B cell (primary cell): ENCODE results near the gene CCDC87. TPM values are rescaled to one million over a fixed set of nuclear protein-coding genes. Genes with fewer than 3 reads are reported as not detected.
A peak's percentile ranks its signal among the peaks of the same experiment; 100 is the strongest.

Source experiments
- ATAC-seq: fragments of 200-7000 bp; cut with Tn5 transposase; one replicate; pipeline ENCODE4 v1.10.0; 2021; ENCODE audit warnings: low read depth, mild to moderate bottlenecking, moderate number of reproducible peaks, moderate library complexity
- CTCF ChIA-PET: fragments of 350-600 bp; sonication (Branson Sonifier 250); formaldehyde crosslinking; loops from one replicate; lab custom pipeline; 2021; ENCODE audit warnings: antibody characterized with exemption, inconsistent platforms; lab: Charles Lee
- POLR2A ChIA-PET: fragments of 350-600 bp; sonication (Branson Sonifier 250); formaldehyde crosslinking; loops from one replicate; lab custom pipeline; 2021; ENCODE audit warnings: antibody characterized with exemption; lab: Charles Lee
- DNase-seq: peaks from one replicate; pipeline ENCODE4 v3.0.0; 2013
- H2AFZ ChIP-seq: 2 replicates; pipeline ENCODE4 v1.6.1; 2012; ENCODE audit warnings: mild to moderate bottlenecking, low read depth, low read length; ENCODE audit not compliant: insufficient read depth, poor library complexity, severe bottlenecking
- H3K27ac ChIP-seq, 2 donors: 1 replicate in 1 of 2; 2 replicates in 1 of 2; pipeline ENCODE4 v1.5.1; 2012 to 2013; ENCODE audit warnings: low read length in 2 of 2, mild to moderate bottlenecking in 2 of 2, moderate library complexity in 1 of 2
- H3K27me3 ChIP-seq, 4 experiments: fragments of 200-600 bp in 1 of 4; sonication (generic) in 1 of 4; replicated peaks in 1 of 4; 1 replicate in 2 of 4; 2 replicates in 2 of 4; pipeline versions ENCODE4 v1.6.1 to v1.7.0; 2013 to 2016; ENCODE audit warnings: low read length in 3 of 4, mild to moderate bottlenecking in 2 of 4, mixed read lengths in 1 of 4, moderate library complexity in 1 of 4; ENCODE audit not compliant: insufficient read depth in 4 of 4, control insufficient read depth in 3 of 4; ENCODE audit errors: control extremely low read depth in 1 of 4
- H3K36me3 ChIP-seq, 2 experiments: replicated peaks in 1 of 2; 1 replicate in 1 of 2; 2 replicates in 1 of 2; pipeline versions ENCODE4 v1.6.1 to v1.7.1; 2013; ENCODE audit warnings: low read length in 1 of 2; ENCODE audit not compliant: insufficient read depth in 2 of 2, control insufficient read depth in 1 of 2; ENCODE audit errors: control extremely low read depth in 1 of 2, extremely low read depth in 1 of 2
- H3K4me1 ChIP-seq, 2 donors: fragments of 200-600 bp in 1 of 2; sonication (generic) in 1 of 2; 1 replicate in 1 of 2; 2 replicates in 1 of 2; pipeline versions ENCODE4 v1.5.1 to v1.6.1; 2013 to 2017; ENCODE audit warnings: low read length in 2 of 2; ENCODE audit not compliant: control insufficient read depth in 2 of 2, insufficient read depth in 2 of 2
- H3K4me2 ChIP-seq: replicated peaks from 2 replicates; pipeline ENCODE3; 2012; ENCODE audit warnings: mild to moderate bottlenecking, low read depth, low read length; ENCODE audit not compliant: poor library complexity, severe bottlenecking
- H3K4me3 ChIP-seq, 5 experiments: fragments of 200-600 bp in 1 of 5; sonication (generic) in 1 of 5; 1 replicate in 3 of 5; 2 replicates in 2 of 5; pipeline versions ENCODE4 v1.5.1 to v1.7.0; 2011 to 2016; ENCODE audit warnings: low read length in 4 of 5, mild to moderate bottlenecking in 4 of 5, low read depth in 2 of 5, control low read depth in 1 of 5, moderate library complexity in 1 of 5; ENCODE audit not compliant: insufficient read depth in 1 of 5; ENCODE audit errors: control extremely low read depth in 1 of 5, extremely low read depth in 1 of 5
- H3K79me2 ChIP-seq: fragments of 200-600 bp; sonication (generic); one replicate; pipeline ENCODE4 v1.6.0; 2016; ENCODE audit warnings: low read length; ENCODE audit not compliant: control insufficient read depth, insufficient read depth
- H3K9ac ChIP-seq: fragments of 200-600 bp; sonication (generic); 2 replicates; pipeline ENCODE4 v1.6.1; 2017; ENCODE audit warnings: mild to moderate bottlenecking, low read length, moderate library complexity
- H3K9me3 ChIP-seq, 3 donors: one replicate each; pipeline versions ENCODE4 v1.6.1 to v1.7.1; 2013; ENCODE audit warnings: low read length in 2 of 3; ENCODE audit not compliant: control insufficient read depth in 2 of 3, insufficient read depth in 1 of 3; ENCODE audit errors: control extremely low read depth in 1 of 3
- H4K20me1 ChIP-seq: 2 replicates; pipeline ENCODE4 v1.6.0; 2012; ENCODE audit warnings: mild to moderate bottlenecking, low read length; ENCODE audit not compliant: insufficient read depth, control insufficient read depth, poor library complexity, severe bottlenecking
- H3K27ac Mint-ChIP-seq: one replicate; pipeline ENCODE4 v1.8.0; 2021; ENCODE audit warnings: mixed read lengths
- H3K27me3 Mint-ChIP-seq: one replicate; pipeline ENCODE4 v1.8.0; 2021; ENCODE audit warnings: mixed read lengths
- H3K4me1 Mint-ChIP-seq: one replicate; pipeline ENCODE4 v1.8.0; 2021; ENCODE audit warnings: mixed read lengths
- H3K4me3 Mint-ChIP-seq: one replicate; pipeline ENCODE4 v1.8.0; 2021; ENCODE audit warnings: mixed read lengths
- H3K9me3 Mint-ChIP-seq: one replicate; pipeline ENCODE4 v1.8.0; 2022; ENCODE audit warnings: mixed read lengths; ENCODE audit not compliant: insufficient read depth
- EZH2 ChIP-seq: IDR thresholded peaks from 2 replicates; pipeline ENCODE4 v1.6.1; 2012; ENCODE audit warnings: borderline replicate concordance, low read depth, mild to moderate bottlenecking, moderate library complexity, low read length; ENCODE audit not compliant: insufficient read depth, poor library complexity, severe bottlenecking
- WGBS: methylation state at CpG from one replicate; pipeline ENCODE4 v1.1.5; 2013; ENCODE audit warnings: missing lambda C conversion rate; ENCODE audit not compliant: insufficient coverage; 5-methylcytosine and 5-hydroxymethylcytosine counted together
- intact Hi-C: fragments of 100-400 bp; cut with micrococcal nuclease; formaldehyde crosslinking; loops from one replicate; pipeline ENCODE4 v1.10.0; 2022
- polyA plus RNA-seq: library from polyadenylated mRNA; depleted of rRNA; stranded (reverse); fragments of >200 nt; gene quantifications from 2 replicates; pipeline ENCODE4 v1.2.3, GENCODE V29; 2012
- total RNA-seq, 2 donors: library from RNA; stranded (reverse); fragments of 120-200 nt in 1 of 2; gene quantifications; 1 replicate in 1 of 2; 2 replicates in 1 of 2; pipeline versions ENCODE4 v1.2.3 to v1.2.4, GENCODE V29; 2013 to 2022
- TF ChIP-seq, protein P1 (sequence below): fragments of 200-600 bp; IDR thresholded peaks from one replicate; pipeline ENCODE4 v1.8.0; 2022; ENCODE audit warnings: antibody characterized with exemption, mild to moderate bottlenecking

Gene CCDC87
- total and polyA plus RNA-seq, 2 donors (not counting 1 experiment from before 2014, with no cell fraction given) = 0.39 TPM; not detected in 1

DNA sequence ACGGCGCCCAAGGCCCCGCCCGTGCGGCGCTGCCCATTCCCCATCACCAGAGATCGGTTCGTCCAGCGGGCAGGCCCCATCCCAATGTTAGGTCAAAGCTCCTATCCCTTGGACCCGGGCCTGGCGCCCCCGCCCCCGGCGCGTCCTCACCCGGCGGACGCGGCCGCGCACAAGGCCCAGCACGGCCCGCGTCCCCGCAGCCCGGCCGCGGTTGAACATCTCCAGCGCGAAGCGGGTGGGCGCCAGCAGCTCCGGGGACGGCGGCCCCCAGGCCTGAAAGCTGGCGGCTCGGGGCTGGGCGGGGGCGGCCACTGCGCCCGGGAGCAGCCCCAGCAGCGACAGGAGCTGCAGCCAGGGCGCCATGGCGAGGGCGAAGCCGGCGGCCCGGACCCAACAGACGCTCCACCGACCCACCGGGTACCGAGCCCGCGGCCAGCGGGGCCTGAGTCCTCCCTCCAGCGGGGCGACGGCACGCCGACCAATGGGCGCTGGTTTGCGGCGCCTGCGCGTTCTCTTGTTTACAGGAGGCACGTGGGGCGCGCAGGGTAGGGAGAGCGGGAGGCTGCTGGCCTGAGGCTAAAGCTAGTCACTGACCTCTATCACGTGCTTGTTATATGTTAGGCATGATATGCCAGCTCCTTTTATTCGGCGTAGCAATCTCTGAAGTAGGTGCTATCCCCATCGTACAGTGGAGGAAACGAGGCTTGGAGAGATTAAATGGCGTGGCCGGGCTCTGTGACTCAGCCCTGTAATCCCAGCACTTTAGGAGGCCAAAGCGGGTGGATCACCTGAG lies 24.5 kb downstream of the CCDC87 start, which contains the start of gene CTSF:
CTSF (minus strand) TSS at position 483 of the 793 bp plus-strand sequence; CDS start at position 363, 120 bp downstream.
- Histone ChIP-seq H3K79me2 (no peaks in the 10 kb centered on the region), H3K4me2 (peak within 1 kb of the TSS; percentile 94), H3K9ac (peak within 1 kb of the TSS; percentile 69), H3K9me3 (no peaks in the 10 kb centered on the region), H3K36me3 (no peaks in the 10 kb centered on the region), H3K4me1 (peaks cover 9 to 11% of the 10 kb centered on the region in 2 donors), H3K4me3 (peak within 1 kb of the TSS in 4 of 5 experiments; percentile 37 to 69 (median 58)), H3K27me3 (peaks cover 0 to 22% (median 3%) of the 10 kb centered on the region in 4 experiments), H2AFZ (peak within 1 kb of the TSS; percentile 91), H3K27ac (no peak within 1 kb of the TSS), H4K20me1 (no peaks in the 10 kb centered on the region)
- Mint-ChIP-seq H3K4me1 (peaks cover 10% of the 10 kb centered on the region), H3K27me3 (peaks cover 9% of the 10 kb centered on the region), H3K9me3 (no peaks in the 10 kb centered on the region), H3K27ac (peak within 1 kb of the TSS; percentile 65), H3K4me3 (peak within 1 kb of the TSS; percentile 86)
- ATAC-seq (peak; percentile 96), DNase-seq (peak; percentile 74)
- WGBS = 8% methylated on average over 77 of the region's 77 CpGs
- POLR2A ChIA-PET = interaction anchor here (1.3 kb wide), 1 partner anchor 110 kb away, joined by 3 read pairs; no protein-coding TSS in a partner anchor
- intact Hi-C loops = no loop called here
- TF ChIP-seq EZH2 = no peak
- TF ChIP-seq, protein P1, sequence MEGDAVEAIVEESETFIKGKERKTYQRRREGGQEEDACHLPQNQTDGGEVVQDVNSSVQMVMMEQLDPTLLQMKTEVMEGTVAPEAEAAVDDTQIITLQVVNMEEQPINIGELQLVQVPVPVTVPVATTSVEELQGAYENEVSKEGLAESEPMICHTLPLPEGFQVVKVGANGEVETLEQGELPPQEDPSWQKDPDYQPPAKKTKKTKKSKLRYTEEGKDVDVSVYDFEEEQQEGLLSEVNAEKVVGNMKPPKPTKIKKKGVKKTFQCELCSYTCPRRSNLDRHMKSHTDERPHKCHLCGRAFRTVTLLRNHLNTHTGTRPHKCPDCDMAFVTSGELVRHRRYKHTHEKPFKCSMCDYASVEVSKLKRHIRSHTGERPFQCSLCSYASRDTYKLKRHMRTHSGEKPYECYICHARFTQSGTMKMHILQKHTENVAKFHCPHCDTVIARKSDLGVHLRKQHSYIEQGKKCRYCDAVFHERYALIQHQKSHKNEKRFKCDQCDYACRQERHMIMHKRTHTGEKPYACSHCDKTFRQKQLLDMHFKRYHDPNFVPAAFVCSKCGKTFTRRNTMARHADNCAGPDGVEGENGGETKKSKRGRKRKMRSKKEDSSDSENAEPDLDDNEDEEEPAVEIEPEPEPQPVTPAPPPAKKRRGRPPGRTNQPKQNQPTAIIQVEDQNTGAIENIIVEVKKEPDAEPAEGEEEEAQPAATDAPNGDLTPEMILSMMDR = no peak
- CTCF ChIA-PET = interaction anchor here (0.7 to 3.2 kb wide), 7 partner anchors 10 to 161 kb away, joined by 3 to 21 read pairs (median 4); partner anchors contain the start of genes RBM14, RBM4B and ZDHHC24
